Body of pancreas (tissue), 4 donors: ENCODE measurements around the gene ADAMTS17. TPM values are rescaled to one million over a fixed set of nuclear protein-coding genes. Genes with fewer than 3 reads are reported as not detected.

Experiments
- ATAC-seq: fragments of 150-250 bp; one replicate; pipeline ENCODE4 v1.9.1; 2016
- DNase-seq, 4 donors: peaks; one replicate each; pipeline ENCODE4 v3.0.0-alpha.2; 2019
- H3K27ac ChIP-seq, 4 donors: fragments of 200-600 bp; sonication (generic); 1 replicate in 3 of 4; 2 replicates in 1 of 4; pipeline versions ENCODE4 v1.5.1 to v1.6.1; 2016 to 2019; ENCODE audit warnings: mild to moderate bottlenecking in 1 of 4, mixed read lengths in 1 of 4, moderate library complexity in 1 of 4
- H3K27me3 ChIP-seq, 2 donors: fragments of 200-600 bp; sonication (generic); one replicate each; pipeline ENCODE4 v1.6.0; 2016; ENCODE audit warnings: mild to moderate bottlenecking in 1 of 2
- H3K36me3 ChIP-seq, 2 donors: fragments of 200-600 bp; sonication (generic); replicated peaks in 1 of 2; 2 replicates each; pipeline ENCODE4 v1.5.1; 2016; ENCODE audit warnings: low read depth in 2 of 2; ENCODE audit not compliant: insufficient read depth in 1 of 2
- H3K4me1 ChIP-seq: fragments of 200-600 bp; sonication (generic); one replicate; pipeline ENCODE4 v1.6.0; 2016
- H3K4me3 ChIP-seq, 2 donors: fragments of 200-600 bp; sonication (generic); 1 replicate in 1 of 2; 2 replicates in 1 of 2; pipeline ENCODE4 v1.5.1; 2016 to 2019
- H3K9me3 ChIP-seq, 3 donors: fragments of 200-600 bp; sonication (generic); 1 replicate in 2 of 3; 2 replicates in 1 of 3; pipeline ENCODE4 v1.5.1; 2016
- CTCF ChIP-seq, 7 experiments: fragments of 450-650 bp in 4 of 7; fragments of 200-600 bp in 3 of 7; sonication (generic) in 3 of 7; IDR thresholded peaks; one replicate each; pipeline ENCODE4 v1.5.1; 2016 to 2019; ENCODE audit warnings: antibody characterized with exemption in 7 of 7
- POLR2A ChIP-seq, 3 donors: fragments of 450-650 bp; IDR thresholded peaks; one replicate each; pipeline ENCODE4 v1.6.1; 2016; ENCODE audit warnings: antibody characterized with exemption in 3 of 3, mild to moderate bottlenecking in 2 of 3
- WGBS, 2 donors: methylation state at CpG; one replicate each; pipeline ENCODE4 v1.1.5; 2017; 5-methylcytosine and 5-hydroxymethylcytosine counted together
- intact Hi-C: fragments of 100-400 bp; cut with DNase I; formaldehyde crosslinking; loops from one replicate; pipeline ENCODE4 v1.15.1; 2023
- total RNA-seq, 2 donors: library from RNA; depleted of rRNA; stranded (reverse); fragments of >200 nt; gene quantifications; one replicate each; pipeline ENCODE4 v1.1.0, GENCODE V29; 2016

The ADAMTS17 gene
- total RNA-seq, 2 donors from 2014 or later: 24.6 to 26.0 TPM

GRCh38 chr15:100292010-100292409, 49.8 kb downstream of the ADAMTS17 start:
- no peak for ATAC-seq
- Histone ChIP-seq H3K4me3 (no peak overlapping the region), H3K36me3 (no peaks in the 10 kb centered on the region), H3K4me1 (no peaks in the 10 kb centered on the region), H3K27me3 (no peaks in the 10 kb centered on the region), H3K27ac (no peak overlapping the region), H3K9me3 (no peaks in the 10 kb centered on the region)
- WGBS, 2 donors: 95 to 97% methylated on average over 35 of the region's 35 CpGs
- no peak for DNase-seq
- intact Hi-C loops: no loop called here
- TF ChIP-seq CTCF (IDR thresholded peaks at IDR 0.05): no peak
- no peak for TF ChIP-seq POLR2A (IDR thresholded peaks at IDR 0.05)

- Histone ChIP-seq H3K27me3 (no peaks in the 10 kb centered on the region), H3K36me3 (no peaks in the 10 kb centered on the region), H3K4me1 (no peaks in the 10 kb centered on the region), H3K9me3 (no peaks in the 10 kb centered on the region), H3K4me3 (no peak overlapping the region), H3K27ac (no peak overlapping the region)
- TF ChIP-seq POLR2A (IDR thresholded peaks at IDR 0.05): no peak
- TF ChIP-seq CTCF (IDR thresholded peaks at IDR 0.05): no peak
- intact Hi-C loops: no loop called here
- WGBS, 2 donors: 66 to 68% methylated on average over 2 of the region's 2 CpGs
- ATAC-seq: no peak
- no peak for DNase-seq
These were observed 50.7 kb downstream of the ADAMTS17 start for GRCh38 chr15:100291106-100291505.

GRCh38 chr15:100285641-100286295, 56.0 kb downstream of the ADAMTS17 start:
- H3K27ac ChIP-seq: no peak overlapping the region
- ATAC-seq (no peak), DNase-seq (no peak)
- no peaks in the 10 kb centered on the region for H3K36me3 ChIP-seq
- intact Hi-C loops: no loop called here
- no peaks in the 10 kb centered on the region for H3K9me3 ChIP-seq
- TF ChIP-seq POLR2A (IDR thresholded peaks at IDR 0.05): no peak
- no peak for TF ChIP-seq CTCF (IDR thresholded peaks at IDR 0.05)
- no peak overlapping the region for H3K4me3 ChIP-seq
- 94% methylated on average over 14 to 15 of the region's 15 CpGs for WGBS, 2 donors
- H3K4me1 ChIP-seq: peaks cover 18% of the 10 kb centered on the region
- H3K27me3 ChIP-seq: no peaks in the 10 kb centered on the region

GRCh38 chr15:100284701-100285100, 57.1 kb downstream of the ADAMTS17 start:
- TF ChIP-seq POLR2A (IDR thresholded peaks at IDR 0.05) (no peak), CTCF (IDR thresholded peaks at IDR 0.05) (no peak)
- Histone ChIP-seq H3K27ac (peak overlapping the region in 2 of 4 donors; percentile 38 to 39), H3K4me3 (no peak overlapping the region), H3K9me3 (no peaks in the 10 kb centered on the region), H3K36me3 (no peaks in the 10 kb centered on the region), H3K27me3 (no peaks in the 10 kb centered on the region), H3K4me1 (peaks cover 18% of the 10 kb centered on the region)
- DNase-seq (peak; percentile 67 to 75 (median 68)), ATAC-seq (peak; percentile 71)
- WGBS, 2 donors: 5 to 17% methylated on average over 6 of the region's 6 CpGs
- intact Hi-C loops: no loop called here

- Histone ChIP-seq H3K9me3 (no peaks in the 10 kb centered on the region), H3K4me1 (peaks cover 18% of the 10 kb centered on the region), H3K4me3 (no peak overlapping the region), H3K36me3 (no peaks in the 10 kb centered on the region), H3K27me3 (no peaks in the 10 kb centered on the region), H3K27ac (peak overlapping the region in 2 of 4 donors; percentile 38 to 39)
- intact Hi-C loops: no loop called here
- TF ChIP-seq CTCF (IDR thresholded peaks at IDR 0.05): no peak
- TF ChIP-seq POLR2A (IDR thresholded peaks at IDR 0.05): no peak
- peak; percentile 53 for ATAC-seq
- peak in 1 of 4 donors; percentile 8 for DNase-seq
- 36 to 50% methylated on average over 5 of the region's 5 CpGs for WGBS, 2 donors
These were observed 57.6 kb downstream of the ADAMTS17 start for GRCh38 chr15:100284191-100284590.
